Neural cell (in vitro differentiated cells): ENCODE measurements around the gene IMPA2. TPM values are rescaled to one million over a fixed set of nuclear protein-coding genes. Genes with fewer than 3 reads are reported as not detected.

Experiments used
- H2AFZ ChIP-seq: fragments of 200-600, 300-800 bp; sonication (generic), shearing (Covaris generic); 2 replicates; pipeline ENCODE4 v1.6.0; 2014; ENCODE audit warnings: low read depth, mild to moderate bottlenecking, antibody characterized with exemption, low read length, moderate library complexity
- H3F3A ChIP-seq: fragments of 200-600 bp; shearing (Covaris generic); 2 replicates; pipeline ENCODE4 v1.6.1; 2016; ENCODE audit warnings: mild to moderate bottlenecking, moderate library complexity, mixed read lengths, antibody characterized with exemption, low read length; ENCODE audit not compliant: insufficient read depth, poor library complexity, severe bottlenecking
- H3K27ac ChIP-seq: fragments of 200-600, 300-800 bp; sonication (generic), shearing (Covaris generic); 2 replicates; pipeline ENCODE4 v1.5.1; 2014; ENCODE audit warnings: mild to moderate bottlenecking, low read length, moderate library complexity
- H3K27me3 ChIP-seq: fragments of 300-800, 200-600 bp; sonication (generic), shearing (Covaris generic); 2 replicates; pipeline ENCODE4 v1.6.0; 2014; ENCODE audit warnings: mild to moderate bottlenecking, low read depth, low read length, moderate library complexity; ENCODE audit not compliant: insufficient read depth
- H3K36me3 ChIP-seq: fragments of 300-800, 200-600 bp; sonication (generic), shearing (Covaris generic); 2 replicates; pipeline ENCODE4 v1.5.1; 2014; ENCODE audit warnings: mild to moderate bottlenecking, antibody characterized with exemption, low read length, moderate library complexity; ENCODE audit not compliant: insufficient read depth
- H3K4me2 ChIP-seq: fragments of 300-800, 200-600 bp; sonication (generic), shearing (Covaris generic); 2 replicates; pipeline ENCODE4 v1.6.0; 2014; ENCODE audit warnings: mild to moderate bottlenecking, low read length
- H3K4me3 ChIP-seq: fragments of 300-800, 200-600 bp; sonication (generic), shearing (Covaris generic); 2 replicates; pipeline ENCODE4 v1.5.1; 2014; ENCODE audit warnings: mild to moderate bottlenecking, low read length, moderate library complexity
- H3K79me2 ChIP-seq: fragments of 200-600 bp; shearing (Covaris generic); replicated peaks from 2 replicates; pipeline ENCODE4 v1.6.0; 2014; ENCODE audit warnings: mild to moderate bottlenecking, low read length, moderate library complexity; ENCODE audit not compliant: insufficient read depth
- H3K9ac ChIP-seq: fragments of 300-800, 200-600 bp; sonication (generic), shearing (Covaris generic); 2 replicates; pipeline ENCODE4 v1.6.1; 2016; ENCODE audit warnings: mild to moderate bottlenecking, low read length, mixed read lengths
- H3K9me2 ChIP-seq: fragments of 200-600 bp; shearing (Covaris generic); 2 replicates; pipeline ENCODE4 v1.6.1; 2016; ENCODE audit warnings: mild to moderate bottlenecking, low read length, mixed read lengths; ENCODE audit not compliant: insufficient read depth
- H3K9me3 ChIP-seq: fragments of 200-600, 300-800 bp; sonication (generic), shearing (Covaris generic); 2 replicates; pipeline ENCODE4 v1.6.1; 2016; ENCODE audit warnings: mild to moderate bottlenecking, mixed run types, low read length, moderate library complexity, mixed read lengths
- H4K20me1 ChIP-seq: fragments of 200-600 bp; shearing (Covaris generic); 2 replicates; pipeline ENCODE4 v1.6.1; 2016; ENCODE audit warnings: mild to moderate bottlenecking, mixed run types; ENCODE audit not compliant: insufficient read depth
- CTCF ChIP-seq: fragments of 450-650 bp; IDR thresholded peaks from 2 replicates; pipeline ENCODE4 v1.5.1; 2014; ENCODE audit warnings: antibody characterized with exemption, mild to moderate bottlenecking, moderate library complexity; ENCODE audit not compliant: poor library complexity, severe bottlenecking
- EP300 ChIP-seq: fragments of 450-650 bp; conservative IDR thresholded peaks from 2 replicates; pipeline ENCODE4 v1.6.1; 2014; ENCODE audit warnings: antibody characterized with exemption, mild to moderate bottlenecking, moderate library complexity; ENCODE audit not compliant: poor library complexity, severe bottlenecking
- EZH2 ChIP-seq: fragments of 200-600, 300-800 bp; shearing (Covaris generic), sonication (generic); IDR thresholded peaks from 2 replicates; pipeline ENCODE4 v1.6.1; 2014; ENCODE audit warnings: antibody characterized with exemption, low read length, borderline replicate concordance, mild to moderate bottlenecking; ENCODE audit not compliant: insufficient read depth, poor library complexity, severe bottlenecking
- MXI1 ChIP-seq: fragments of 450-650 bp; conservative IDR thresholded peaks from 2 replicates; pipeline ENCODE4 v1.6.1; 2014; ENCODE audit warnings: antibody characterized with exemption, mild to moderate bottlenecking; ENCODE audit not compliant: poor library complexity, severe bottlenecking
- POLR2AphosphoS5 ChIP-seq: IDR thresholded peaks from 2 replicates; pipeline ENCODE4 v1.6.1; 2012
- RAD21 ChIP-seq: fragments of 450-650 bp; conservative IDR thresholded peaks from 2 replicates; pipeline ENCODE4 v1.6.1; 2014; ENCODE audit warnings: antibody characterized with exemption, mild to moderate bottlenecking, moderate library complexity
- REST ChIP-seq: IDR thresholded peaks from 2 replicates; pipeline ENCODE4 v1.6.1; 2012; ENCODE audit warnings: borderline replicate concordance
- SMC3 ChIP-seq: fragments of 450-650 bp; conservative IDR thresholded peaks from 2 replicates; pipeline ENCODE4 v1.6.1; 2014; ENCODE audit warnings: antibody characterized with exemption, mild to moderate bottlenecking, moderate library complexity; ENCODE audit not compliant: poor library complexity
- TAF1 ChIP-seq: IDR thresholded peaks from 2 replicates; pipeline ENCODE4 v1.6.1; 2012; ENCODE audit warnings: low read depth
- polyA plus RNA-seq: library from polyadenylated mRNA; depleted of rRNA; stranded (reverse); fragments of >200 nt; gene quantifications from 2 replicates; pipeline ENCODE4 v1.2.3, GENCODE V29; 2014

The IMPA2 gene
- polyA plus RNA-seq, 1 donor from 2014 or later = 2.7 TPM

DNA sequence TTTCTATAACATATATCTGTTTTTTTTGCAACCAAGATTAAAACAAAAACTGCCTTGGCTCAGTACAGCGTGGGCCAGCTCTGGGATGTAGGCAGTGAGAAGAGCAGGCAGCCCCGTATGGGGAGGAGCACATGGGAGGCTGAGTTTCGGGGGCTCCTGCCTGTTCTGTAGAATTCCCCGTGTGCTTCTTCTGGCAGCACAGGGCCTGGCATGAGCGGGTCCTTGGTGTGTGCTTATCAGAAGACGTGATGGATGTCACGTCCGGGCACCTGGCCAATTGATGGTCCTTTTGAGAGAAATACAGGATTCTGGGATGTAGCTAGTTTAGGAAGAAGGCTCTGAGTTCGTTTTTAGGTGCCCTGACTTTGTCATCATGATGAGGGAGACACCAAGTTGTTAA lies 16.2 kb downstream of the IMPA2 start:
- Histone ChIP-seq H2AFZ (no peak overlapping the region), H3K9ac (no peak overlapping the region), H3F3A (no peaks in the 10 kb centered on the region), H3K9me2 (no peaks in the 10 kb centered on the region), H3K9me3 (no peaks in the 10 kb centered on the region), H3K36me3 (no peaks in the 10 kb centered on the region), H3K27me3 (no peaks in the 10 kb centered on the region), H3K79me2 (no peaks in the 10 kb centered on the region), H3K4me2 (no peak overlapping the region), H3K4me3 (no peak overlapping the region), H4K20me1 (no peaks in the 10 kb centered on the region), H3K27ac (no peak overlapping the region)
- no peak for TF ChIP-seq EZH2
- no peak for TF ChIP-seq POLR2AphosphoS5
- TF ChIP-seq MXI1 = no peak
- no peak for TF ChIP-seq CTCF
- TF ChIP-seq REST = no peak
- TF ChIP-seq EP300 = no peak
- no peak for TF ChIP-seq RAD21
- TF ChIP-seq SMC3 = no peak
- no peak for TF ChIP-seq TAF1

DNA sequence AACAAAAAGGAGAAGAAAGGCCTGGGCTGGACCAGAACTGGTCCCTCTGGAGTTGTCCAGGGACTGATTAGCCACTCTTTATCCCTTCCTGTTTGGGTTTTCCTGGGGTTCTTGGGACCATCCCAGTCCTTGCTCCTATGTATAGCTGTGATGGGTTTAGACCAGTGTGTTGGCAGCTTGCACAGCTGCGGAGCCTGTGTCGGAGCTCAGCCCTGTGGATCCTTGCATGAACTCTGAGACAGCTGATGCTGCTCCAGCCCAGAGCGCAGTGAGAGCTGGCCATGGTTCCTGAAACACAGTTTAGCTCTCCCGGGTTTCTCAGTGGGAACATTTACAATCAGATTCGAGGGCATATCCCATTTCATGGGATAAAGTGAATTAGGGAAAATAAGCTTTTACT lies 16.9 kb downstream of the IMPA2 start:
- no peaks in the 10 kb centered on the region for H3K79me2 ChIP-seq
- no peak overlapping the region for H2AFZ ChIP-seq
- no peak overlapping the region for H3K4me3 ChIP-seq
- no peaks in the 10 kb centered on the region for H3K9me2 ChIP-seq
- H3K27ac ChIP-seq = no peak overlapping the region
- H4K20me1 ChIP-seq = no peaks in the 10 kb centered on the region
- H3K4me2 ChIP-seq = no peak overlapping the region
- H3F3A ChIP-seq = no peaks in the 10 kb centered on the region
- TF ChIP-seq CTCF = no peak
- no peaks in the 10 kb centered on the region for H3K9me3 ChIP-seq
- H3K36me3 ChIP-seq = no peaks in the 10 kb centered on the region
- no peaks in the 10 kb centered on the region for H3K27me3 ChIP-seq
- no peak overlapping the region for H3K9ac ChIP-seq
